Astrocyte of the cerebellum (primary cell): ENCODE results near the gene WWOX.

ENCODE experiments used
- DNase-seq: peaks from one replicate; pipeline ENCODE4 v3.0.0-alpha.2; 2011; ENCODE audit warnings: low read depth
- H3K4me3 ChIP-seq: 2 replicates; pipeline ENCODE4 v1.5.1; 2011; ENCODE audit warnings: mild to moderate bottlenecking, low read depth, low read length, moderate library complexity
- CTCF ChIP-seq: IDR thresholded peaks from 2 replicates; pipeline ENCODE4 v1.5.1; 2012; ENCODE audit warnings: low read length, low read depth, moderate library complexity, mild to moderate bottlenecking; ENCODE audit errors: missing control alignments
- in situ Hi-C: cut with HindIII; loops from 2 replicates; pipeline ENCODE4 v1.10.0; 2017; ENCODE audit warnings: low sequenced_read_pairs

The WWOX gene

GRCh38 chr16:78321620-78322360 is 222.3 kb downstream of the WWOX start:
- TF ChIP-seq CTCF, result no peak
- no peak for DNase-seq
- H3K4me3 ChIP-seq, result no peak overlapping the region
- in situ Hi-C loops, result no loop called here

GRCh38 chr16:78323315-78323714 is 223.9 kb downstream of the WWOX start:
- TF ChIP-seq CTCF, result no peak
- in situ Hi-C loops, result no loop called here
- H3K4me3 ChIP-seq, result no peak overlapping the region
- no peak for DNase-seq

GRCh38 chr16:78324649-78325285 is 225.3 kb downstream of the WWOX start:
- in situ Hi-C loops, result no loop called here
- DNase-seq, result no peak
- no peak for TF ChIP-seq CTCF
- H3K4me3 ChIP-seq, result no peak overlapping the region

- DNase-seq, result no peak
Measured at GRCh38 chr16:78325468-78326352, 226.3 kb downstream of the WWOX start.

GRCh38 chr16:78326731-78327130 is 227.3 kb downstream of the WWOX start:
- no peak overlapping the region for H3K4me3 ChIP-seq
- no peak for DNase-seq
- TF ChIP-seq CTCF, result no peak
- in situ Hi-C loops, result no loop called here

More at GRCh38 chr16:78325468-78326352, 226.3 kb downstream of the WWOX start:
- in situ Hi-C loops, result no loop called here
- TF ChIP-seq CTCF, result no peak
- H3K4me3 ChIP-seq, result no peak overlapping the region

- no peak overlapping the region for H3K4me3 ChIP-seq
- in situ Hi-C loops, result no loop called here
- TF ChIP-seq CTCF, result no peak
- no peak for DNase-seq
Measured at GRCh38 chr16:78331731-78332130, 232.3 kb downstream of the WWOX start.
